HG03354 (cell line): ENCODE results near the gene ZNF41.
A peak's percentile ranks its signal among the peaks of the same experiment; 100 is the strongest.
"Not testable (repeated sequence)": the region's sequence is repeated elsewhere in the genome, so short reads cannot be mapped to it uniquely, and the experiment has no call there.

Experiments
- ATAC-seq: cut with Tn5 transposase; IDR thresholded peaks from one replicate; pipeline ENCODE4 v1.9.1; 2021; ENCODE audit warnings: mild to moderate bottlenecking; ENCODE audit not compliant: unreplicated experiment, poor library complexity, severe bottlenecking

Gene ZNF41

DNA sequence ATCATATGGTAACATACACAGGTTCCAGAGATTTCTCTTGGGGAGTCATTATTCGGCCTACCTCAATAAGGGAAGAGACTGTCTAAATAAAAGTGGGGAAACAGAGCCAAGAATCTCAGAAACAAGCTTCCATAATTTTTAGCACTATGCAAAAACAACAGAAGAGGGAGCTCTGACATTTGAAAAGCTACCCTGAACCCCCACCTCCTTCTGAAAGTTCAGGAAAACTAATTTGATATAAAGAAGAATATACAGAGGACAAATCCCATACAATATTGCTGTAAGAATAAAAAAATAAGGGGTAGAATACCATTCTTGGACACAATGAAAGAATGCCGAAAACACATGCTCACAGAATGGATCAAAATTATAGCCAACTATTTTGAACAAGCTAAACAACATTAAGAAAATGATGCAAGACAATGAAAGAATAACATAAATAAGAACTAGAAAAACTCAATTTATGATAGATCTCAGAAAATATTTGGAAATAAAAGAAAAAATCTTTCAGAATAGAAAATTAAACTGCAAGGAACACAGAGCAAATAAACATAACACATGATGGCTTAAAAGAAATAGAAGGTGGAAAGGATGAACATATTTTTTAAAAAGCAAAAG is 14.4 kb upstream of the ZNF41 start:
- no peak for ATAC-seq

- not testable (repeated sequence) for ATAC-seq
Measured at GRCh38 chrX:47492133-47492532, 9.1 kb upstream of the ZNF41 start.

GRCh38 chrX:47489507-47490275 is 6.7 kb upstream of the ZNF41 start:
- ATAC-seq = no peak

- ATAC-seq = no peak
Measured at GRCh38 chrX:47484885-47485284, 1.9 kb upstream of the ZNF41 start.

DNA sequence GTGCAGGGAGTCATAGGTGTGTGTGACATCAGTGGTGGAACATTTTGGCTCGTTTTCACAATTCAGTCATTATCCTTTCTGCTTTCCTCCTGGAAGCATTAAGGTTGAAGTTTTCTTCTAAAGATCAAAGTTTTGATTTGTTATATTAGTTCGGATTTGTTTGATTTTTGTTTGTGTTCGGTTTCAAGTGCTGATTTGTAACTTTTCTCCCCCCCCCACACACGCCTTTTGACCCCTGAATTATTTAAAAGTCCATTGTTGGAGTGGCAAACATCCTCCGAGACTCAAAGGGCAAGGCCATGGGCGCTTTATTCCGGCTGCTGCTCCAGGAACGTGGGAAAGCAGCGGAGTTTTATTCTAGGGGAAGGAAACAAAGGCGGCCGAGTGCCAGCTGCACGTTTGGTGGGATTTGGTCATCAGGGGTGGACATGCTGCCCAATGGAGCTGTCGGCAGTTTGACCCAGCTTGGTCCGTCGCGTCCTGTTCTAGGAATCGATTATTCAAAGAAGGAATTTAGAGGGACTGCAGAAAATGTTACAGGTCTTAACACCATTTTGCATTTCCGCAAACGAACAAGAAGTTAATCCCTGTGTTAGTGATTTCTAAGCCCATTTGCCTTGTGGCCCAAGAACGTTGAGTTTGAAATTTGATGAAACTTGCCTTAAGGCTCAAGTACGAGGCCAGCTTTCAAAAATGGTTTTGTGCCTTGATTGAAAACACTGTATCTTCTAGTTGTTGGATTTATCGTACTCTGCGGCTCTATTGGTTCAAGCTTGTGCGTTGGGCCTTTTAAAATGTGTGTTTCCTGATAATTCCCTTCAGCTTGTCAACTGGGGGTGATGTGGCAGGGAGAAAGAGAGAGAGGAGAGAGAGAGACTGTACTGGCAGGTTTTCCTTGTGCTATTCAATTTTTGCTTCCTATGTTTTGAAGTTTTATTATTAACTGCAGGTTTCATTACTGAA is 565 bp upstream of the ZNF41 start:
- ATAC-seq = no peak

DNA sequence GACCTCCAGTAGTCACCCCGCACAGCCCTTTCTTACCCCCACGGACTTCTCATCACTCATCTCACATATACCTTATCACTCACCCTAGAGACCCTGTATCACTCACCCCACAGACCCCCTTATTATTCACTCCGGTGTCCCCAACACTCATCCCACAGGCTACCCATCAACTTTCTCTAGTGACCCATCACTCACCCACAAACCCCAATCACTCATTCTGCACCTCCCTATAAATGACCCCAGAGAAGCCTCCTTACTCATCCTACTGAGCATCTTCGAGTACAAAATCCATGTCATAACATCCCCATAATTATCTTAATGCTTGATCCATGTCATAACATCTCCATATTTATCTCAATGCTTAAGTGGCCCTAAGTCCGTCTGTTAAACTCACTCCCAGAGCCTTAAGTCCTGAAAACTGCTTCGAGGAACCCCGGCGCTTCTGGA is 934 bp downstream of the ZNF41 start:
- peak; percentile 19 for ATAC-seq

DNA sequence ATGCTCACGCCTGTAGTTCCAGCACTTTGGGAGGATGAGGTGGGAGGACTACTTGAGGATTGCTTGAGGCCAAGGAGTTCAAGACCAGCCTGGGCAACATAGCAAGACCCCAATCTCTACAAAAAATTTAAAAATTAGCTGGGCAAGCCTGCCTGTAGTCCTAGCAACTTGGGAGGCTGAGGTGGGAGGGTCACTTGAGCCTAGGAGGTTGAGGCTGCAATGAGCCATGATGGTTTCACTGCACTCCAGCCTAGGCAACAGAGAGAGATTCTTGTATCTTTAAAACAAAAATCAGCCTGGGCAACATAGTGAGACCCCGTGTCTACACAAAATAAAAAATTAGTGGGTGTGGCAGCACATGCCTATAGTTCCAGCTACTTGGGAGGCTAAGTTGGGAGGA is 1.9 kb downstream of the ZNF41 start:
- ATAC-seq = no peak

DNA sequence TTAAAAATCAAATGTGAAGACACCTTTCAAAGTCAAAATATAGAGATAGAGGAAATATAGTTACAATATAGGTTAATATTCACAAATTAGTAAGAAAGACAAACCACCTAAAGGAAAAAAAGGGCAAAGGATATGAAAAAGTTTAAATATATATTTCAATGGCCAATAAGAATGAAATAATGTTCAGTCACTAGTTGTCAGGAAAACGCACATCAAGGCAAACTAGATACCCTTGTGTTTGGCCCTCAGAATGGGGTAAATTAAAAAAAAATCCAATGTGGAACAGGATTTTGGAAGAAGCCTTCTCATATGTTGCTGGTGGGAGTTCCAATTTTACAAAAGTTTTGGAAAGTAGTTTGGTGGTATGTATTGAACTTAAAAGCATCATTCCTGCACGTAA is 2.4 kb downstream of the ZNF41 start:
- no peak for ATAC-seq

DNA sequence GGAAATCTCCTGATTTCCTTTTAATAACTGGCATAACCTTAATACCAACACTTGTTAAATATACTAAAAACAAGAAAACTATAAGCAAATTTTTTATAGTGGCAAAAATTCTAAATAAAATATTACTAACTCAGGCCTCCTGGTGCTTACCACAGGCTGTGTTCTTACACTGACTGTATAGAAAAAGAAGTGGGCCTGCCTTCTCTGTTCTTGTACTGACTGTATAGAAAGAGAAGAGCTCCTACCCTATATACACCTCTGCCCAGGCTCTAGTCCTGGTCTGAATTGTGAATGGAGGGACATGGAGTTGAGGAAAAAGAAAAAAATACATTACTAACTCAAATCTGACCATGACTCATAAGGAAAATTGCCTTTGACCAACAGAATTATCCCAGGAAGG is 7.5 kb downstream of the ZNF41 start:
- ATAC-seq = no peak

DNA sequence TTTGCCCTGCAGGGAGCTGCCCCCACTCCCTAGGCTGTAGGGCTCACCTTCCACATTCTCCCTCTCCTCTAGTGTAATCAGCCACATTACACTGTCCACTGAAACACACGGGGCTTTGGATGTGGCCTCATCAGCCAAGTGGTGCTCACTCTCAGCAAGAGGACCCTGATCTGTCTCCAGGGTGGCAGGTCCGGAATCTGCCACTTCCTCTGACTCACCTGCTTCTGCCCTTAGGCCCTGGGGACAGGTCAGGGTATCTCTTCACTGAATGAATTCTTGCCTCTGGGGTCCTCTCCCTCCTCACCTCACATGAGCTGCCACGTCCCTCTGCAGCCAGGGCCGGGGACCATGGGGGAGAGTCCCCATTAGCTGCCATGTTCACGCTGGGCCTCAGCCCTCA is 15.9 kb downstream of the ZNF41 start:
- ATAC-seq = no peak

GRCh38 chrX:47460561-47460960 is 22.5 kb downstream of the ZNF41 start:
- ATAC-seq = no peak

GRCh38 chrX:47458528-47458927 is 24.5 kb downstream of the ZNF41 start:
- no peak for ATAC-seq

DNA sequence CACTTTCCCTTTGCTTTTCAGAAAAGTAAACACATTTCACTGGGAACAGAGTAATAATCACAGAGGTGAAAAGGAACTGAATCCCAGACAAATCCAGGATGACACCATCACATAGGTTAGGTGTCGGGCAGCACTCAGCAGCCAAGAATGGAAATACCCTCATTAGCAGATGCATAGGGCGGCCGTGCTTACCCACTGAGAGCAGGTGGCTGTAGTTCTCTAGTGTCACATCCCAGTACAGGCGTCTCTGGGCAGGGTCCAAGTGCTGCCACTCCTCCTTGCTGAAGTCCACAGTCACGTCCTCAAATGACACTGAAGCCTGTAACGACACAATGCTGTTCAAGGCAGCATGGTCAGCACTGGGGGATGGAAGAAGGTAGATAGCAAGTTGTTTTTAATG is 26.9 kb downstream of the ZNF41 start:
- ATAC-seq = no peak

DNA sequence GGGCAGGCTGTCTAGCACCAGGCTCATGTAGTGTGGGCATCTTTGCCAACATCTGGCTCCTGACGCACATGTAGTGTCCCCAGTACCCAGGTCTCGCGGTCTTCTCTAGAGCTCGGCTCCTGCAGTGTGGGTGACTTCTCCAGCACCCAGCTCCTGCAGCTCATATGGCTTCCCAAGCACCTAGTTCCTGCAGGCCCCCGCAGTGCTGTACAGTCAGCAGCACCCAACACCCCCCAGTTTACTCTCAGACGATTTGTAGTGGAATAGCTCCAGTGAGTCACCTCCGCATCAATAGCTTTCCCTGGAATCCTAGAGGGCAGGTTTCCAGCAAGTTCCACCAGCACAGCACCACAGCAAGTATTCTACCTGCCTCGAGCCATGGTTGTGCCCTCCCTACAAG is 30.9 kb downstream of the ZNF41 start:
- ATAC-seq = no peak

DNA sequence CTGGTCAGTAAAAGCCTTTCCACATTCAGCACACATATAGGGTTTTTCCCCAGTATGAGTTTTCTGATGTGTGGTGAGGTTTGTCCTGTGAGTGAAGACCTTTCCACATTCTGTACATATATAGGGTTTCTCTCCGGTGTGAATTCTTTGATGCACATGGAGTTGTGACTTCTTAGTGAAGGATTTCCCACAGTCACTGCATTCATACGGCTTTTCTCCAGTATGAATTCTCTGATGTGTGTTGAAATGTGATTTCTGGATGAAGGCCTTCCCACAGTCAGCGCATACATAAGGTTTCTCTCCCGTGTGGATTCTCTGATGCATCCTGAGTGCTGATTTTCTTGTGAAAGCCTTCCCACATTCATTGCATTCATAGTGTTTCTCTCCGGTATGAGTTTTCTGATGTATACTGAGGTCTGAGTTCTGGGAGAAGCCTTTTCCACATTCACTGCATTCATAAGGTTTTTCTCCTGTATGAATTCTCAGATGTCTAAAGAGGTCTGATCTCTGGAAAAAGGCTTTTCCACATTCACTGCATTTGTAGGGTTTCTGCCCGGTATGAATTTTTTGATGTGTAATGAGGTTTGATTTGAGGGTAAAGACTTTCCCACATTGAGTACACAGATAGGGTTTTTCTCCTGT is 34.7 kb downstream of the ZNF41 start:
- ATAC-seq = no peak

DNA sequence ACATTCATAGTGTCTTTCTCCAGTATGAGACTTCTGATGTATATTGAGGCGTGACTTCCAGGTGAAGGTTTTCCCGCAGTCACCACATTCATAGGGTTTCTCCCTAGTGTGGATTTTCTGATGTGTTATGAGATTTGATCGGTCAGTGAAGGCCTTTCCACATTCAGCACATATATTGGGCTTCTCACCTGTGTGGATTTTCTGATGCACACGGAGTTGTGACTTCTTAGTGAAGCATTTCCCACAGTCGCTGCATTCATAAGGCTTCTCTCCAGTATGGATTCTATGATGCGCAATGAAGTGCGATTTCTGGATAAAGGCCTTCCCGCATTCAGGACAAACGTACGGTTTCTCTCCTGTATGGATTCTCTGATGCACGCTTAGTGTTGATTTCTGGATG is 35.4 kb downstream of the ZNF41 start:
- ATAC-seq = no peak

DNA sequence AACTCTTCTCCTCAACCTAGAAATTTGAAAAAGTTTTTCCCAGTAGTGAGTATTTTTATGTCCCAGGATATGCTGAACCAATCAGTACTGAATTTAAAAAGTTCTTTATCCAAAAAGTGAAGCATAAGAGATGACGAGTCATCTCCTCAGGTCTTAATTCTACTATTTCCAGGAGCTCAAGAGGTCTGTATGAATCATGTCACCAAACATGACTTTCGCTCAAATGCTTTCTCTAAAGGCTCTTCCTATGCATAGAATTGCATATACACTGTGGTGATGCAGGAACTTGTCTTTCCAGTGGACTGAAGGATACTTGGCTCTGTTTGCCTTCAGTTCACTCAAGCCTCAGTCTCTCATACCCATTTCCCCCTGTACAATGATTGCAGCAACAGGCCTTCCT is 36.1 kb downstream of the ZNF41 start:
- ATAC-seq = no peak

GRCh38 chrX:47446431-47446830 is 36.6 kb downstream of the ZNF41 start:
- no peak for ATAC-seq

DNA sequence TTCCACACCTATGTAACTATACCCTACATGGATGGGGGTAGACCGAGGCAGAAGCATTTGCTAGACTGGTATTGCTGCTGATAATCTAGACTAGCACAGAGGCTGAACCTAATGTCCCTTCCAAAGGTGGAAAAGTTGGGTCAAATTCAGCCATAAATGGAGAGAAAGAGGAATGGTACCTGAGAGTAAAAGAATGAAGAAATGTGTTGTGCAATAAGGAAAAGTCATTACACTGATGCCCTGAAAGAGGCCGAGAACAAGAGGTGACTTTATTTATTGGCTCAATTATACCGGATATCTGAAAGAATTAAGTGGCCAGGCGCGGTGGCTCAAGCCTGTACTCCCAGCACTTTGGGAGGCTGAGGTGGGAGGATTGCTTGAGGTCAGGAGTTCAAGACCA is 52.1 kb downstream of the ZNF41 start:
- no peak for ATAC-seq

- ATAC-seq = no peak
Measured at GRCh38 chrX:47422444-47422843, 60.6 kb downstream of the ZNF41 start.
